NCI-H2171 treated with DMSO at 0.1 percent for 48 hours (cell line): Measurements from ENCODE around the gene EPB41L4B.

ENCODE experiments used
- DNase-seq: peaks from one replicate; lab custom pipeline; 2025; lab: John Stamatoyannopoulos, UW

EPB41L4B gene

DNA sequence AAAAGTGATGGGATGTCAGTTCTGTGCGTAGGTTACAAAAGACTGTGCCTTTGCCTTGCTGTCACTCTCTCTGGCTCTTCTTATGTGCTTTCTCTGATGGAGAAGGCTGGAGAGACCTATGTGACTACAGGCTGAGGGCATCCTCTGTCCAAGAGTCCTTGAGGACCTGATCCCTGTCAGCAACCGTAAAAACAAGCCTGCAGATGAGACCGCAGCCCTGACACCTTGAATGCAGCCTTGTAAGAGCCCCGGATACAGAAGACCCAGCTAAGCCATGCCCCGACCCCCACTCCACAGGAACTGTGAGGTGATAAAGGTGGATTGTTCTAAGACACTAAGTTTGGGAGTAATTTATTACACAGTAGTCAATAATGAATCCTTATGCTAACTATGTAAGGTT lies 121.2 kb downstream of the EPB41L4B start:
- DNase-seq, result no peak

DNA sequence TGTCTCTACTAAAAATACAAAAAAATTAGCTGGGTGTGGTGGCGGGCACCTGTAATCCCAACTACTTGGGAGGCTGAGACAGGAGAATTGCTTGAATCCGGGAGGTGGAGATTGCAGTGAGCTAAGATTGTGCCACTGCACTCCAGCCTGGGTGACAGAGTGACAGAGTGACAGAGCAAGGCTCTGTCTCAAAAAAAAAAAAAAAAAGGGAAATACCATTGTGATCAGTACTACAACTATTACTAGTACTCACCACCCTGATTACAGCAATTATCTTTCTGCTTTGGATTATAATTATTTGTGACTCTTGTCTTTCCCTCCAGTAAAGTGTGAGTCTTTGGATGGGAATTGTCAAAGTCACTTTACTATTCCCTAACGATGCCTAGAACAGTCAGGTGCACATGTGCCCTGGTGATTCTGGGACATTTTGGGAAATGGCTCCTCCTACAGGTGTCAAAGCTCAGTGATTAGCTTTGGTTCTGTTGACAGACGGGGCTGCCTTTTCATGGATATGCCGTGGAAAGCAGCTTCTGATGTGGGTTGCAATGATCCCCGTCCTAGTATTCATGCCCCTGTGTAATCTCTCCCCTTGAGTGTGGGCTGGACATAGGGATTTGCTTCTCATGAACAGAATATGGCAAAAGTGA lies 122.0 kb downstream of the EPB41L4B start:
- DNase-seq, result no peak

DNA sequence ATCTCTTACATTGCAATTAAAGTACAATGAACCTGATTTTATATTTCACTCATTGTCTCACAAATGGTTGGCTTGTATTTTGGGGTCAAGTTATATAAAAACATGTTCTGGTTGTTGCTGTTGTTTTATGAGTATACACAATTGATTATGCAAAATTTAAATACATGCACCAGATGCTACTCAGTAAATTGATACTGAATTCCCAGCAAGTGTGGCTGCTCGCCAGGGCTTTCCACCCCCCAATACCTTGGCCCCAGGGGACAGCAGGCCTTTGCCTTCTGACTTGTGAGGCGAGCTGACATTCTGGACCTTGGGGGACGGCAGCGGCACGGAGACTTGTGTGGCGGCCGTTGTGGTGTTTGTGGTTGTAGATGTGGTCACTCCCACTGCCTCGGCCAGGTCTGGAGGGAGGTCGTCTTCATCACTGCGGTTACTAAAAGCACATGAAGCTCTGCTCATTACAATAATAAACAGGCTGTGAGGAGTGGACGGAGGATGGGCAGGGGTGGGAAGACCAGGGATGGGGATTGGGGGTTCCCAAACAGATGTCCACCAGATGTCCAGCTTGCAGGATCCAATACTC lies 126.8 kb downstream of the EPB41L4B start:
- peak; percentile 92 for DNase-seq

DNA sequence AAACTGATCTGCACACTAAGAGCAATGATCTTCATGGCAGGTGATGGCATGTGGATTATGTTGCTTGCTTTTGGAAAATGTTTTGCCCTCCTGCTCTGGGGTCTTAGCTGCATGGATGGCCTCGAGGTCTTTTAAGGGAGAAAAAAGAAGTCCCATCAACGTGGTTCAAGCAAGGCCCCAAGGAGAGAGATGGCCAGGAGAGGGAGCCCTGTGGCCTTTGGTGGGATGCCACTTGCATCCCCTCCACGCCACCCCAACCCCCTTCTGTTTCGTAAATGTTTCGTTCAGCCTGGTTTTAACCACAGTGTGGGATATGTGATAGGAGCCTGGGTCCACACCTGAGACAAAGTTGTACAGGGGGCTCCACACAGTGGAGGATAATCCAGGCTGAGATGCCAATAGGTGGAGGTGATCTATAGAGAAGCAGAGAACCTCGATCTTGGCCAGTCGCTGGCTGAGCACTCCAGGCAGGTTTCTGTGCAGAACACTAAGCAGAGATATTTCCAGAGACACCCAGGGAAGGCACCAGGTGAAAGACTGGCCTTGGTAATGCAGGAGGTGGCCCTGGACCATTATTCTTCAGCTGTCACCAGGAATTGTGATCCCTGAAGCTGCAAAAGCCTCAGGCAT lies 128.0 kb downstream of the EPB41L4B start:
- no peak for DNase-seq

DNA sequence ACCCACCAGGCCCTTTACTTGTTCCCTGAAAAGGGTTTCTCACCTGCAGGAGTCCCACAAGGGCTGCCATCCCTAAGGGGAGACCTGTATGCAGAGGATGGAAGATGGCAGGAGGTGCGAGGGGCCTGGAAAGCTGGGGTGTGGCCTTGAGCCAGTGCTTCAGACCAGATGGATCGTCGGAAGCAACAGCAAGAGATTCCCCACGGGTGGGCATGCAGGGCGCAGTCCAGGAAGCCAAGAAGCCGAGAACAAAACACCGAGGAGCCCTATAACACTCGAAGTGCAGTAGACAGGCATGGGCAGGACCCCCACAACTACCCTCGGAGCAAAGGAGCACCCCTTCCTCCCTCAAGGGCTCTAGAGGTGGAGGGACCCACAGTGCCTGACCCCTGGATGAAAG lies 129.1 kb downstream of the EPB41L4B start:
- no peak for DNase-seq

DNA sequence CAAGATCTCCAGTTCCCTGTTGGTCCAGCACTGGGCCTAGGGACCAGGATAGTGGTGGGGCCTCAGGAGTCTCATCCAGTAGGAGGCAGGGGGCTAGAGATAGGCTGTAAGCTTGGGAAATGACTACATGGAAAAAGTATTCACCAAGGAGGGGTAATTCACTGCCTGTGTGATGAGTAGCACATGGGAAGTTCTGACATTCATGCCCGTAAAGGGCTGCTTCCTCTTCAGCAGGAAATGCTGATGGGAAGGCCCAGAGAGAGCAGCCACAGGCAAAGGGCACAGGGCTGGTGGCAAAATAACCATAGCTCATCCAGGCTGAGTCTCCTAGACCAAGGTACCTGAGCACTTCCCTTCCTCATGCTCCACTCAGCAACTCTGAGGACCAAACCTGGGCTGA lies 130.7 kb downstream of the EPB41L4B start:
- no peak for DNase-seq

DNA sequence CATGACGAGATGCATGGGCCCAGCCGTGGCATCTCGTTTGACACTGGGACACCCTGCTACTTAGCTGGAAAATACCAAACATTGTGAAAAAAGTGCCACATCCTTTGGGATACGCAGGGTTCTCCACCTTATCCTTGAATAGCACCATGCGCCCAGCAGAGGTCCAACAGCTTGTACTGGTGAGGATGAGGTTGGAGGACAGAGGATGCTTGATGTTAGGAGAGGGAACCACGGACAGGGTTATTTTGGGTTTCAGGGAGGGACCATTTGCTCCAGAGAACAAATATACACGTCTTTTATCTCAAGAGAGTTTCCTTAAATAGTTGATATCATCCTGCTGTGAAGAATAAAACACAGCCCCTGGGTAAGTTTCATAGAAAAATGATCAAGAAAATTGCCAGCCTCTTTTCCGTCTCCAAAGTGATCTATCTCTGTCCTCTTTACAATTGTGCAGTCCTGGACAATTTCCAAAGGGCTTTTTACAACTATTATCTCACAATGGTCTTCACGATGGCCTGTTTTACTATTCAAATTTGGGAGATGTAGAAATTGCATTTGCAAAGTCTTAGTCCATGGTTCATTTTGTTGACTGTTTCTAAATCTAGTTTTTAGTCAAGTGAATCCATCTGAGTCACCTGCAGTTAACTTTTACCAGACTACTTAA lies 133.9 kb downstream of the EPB41L4B start:
- DNase-seq, result no peak

DNA sequence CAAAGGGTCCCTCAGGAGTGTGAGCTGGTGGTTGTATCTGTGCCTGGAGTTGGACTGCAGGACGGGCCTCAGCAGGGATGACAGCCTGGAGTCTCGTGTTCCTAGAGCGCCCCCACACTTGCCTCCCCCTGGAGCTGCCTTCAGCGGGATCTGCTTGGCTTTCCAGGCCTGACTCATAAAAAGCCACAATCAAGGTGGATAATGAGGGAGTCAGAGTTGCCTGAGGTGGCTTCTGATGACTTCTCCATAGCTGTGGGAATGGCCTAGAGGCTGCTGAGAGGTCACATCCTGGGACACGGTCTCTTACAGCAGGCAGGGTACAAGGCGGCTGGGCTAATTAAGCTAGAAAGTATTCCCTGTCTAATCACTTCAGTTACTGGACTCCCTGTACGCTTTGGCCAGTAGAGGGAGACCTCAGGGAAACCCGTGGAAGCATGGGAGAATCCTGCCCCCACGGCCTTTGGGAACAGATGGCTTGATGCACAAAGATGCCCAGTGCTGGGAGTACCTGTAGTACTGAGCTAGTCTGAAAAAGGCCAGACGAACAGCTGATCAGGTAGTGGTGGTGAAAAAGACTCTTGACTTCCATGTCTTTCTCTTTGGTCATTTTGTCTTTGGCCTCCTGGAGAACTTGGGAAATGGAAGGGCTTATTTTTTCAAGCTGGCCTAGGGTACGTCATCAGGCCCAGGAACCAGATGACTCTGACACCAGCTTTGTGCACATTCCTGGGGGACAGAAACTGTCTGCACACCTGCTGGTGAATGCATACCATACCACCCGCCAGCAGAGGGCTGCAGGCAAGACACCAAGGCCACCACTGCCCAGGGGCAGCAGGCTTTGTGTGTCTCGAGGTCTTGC lies 137.7 kb downstream of the EPB41L4B start:
- peak; percentile 86 for DNase-seq

DNA sequence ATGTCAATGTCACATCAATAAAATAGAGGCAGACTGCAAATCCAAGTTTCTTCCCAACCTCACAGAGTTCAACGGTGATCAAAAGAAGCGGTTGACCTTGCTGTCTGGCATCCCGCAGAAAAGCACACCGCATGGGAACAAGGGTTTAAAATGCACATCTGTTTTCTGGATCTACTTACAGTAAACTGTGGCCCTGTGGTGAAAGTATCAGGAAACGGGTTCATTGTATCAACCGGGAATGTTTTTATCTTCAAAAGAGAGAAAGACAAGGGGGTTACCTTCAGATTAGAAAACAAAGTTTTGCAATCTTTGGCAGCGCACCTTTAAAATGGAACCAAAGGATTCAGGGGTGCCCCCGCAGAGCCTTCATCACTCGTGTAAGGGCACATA lies 138.3 kb downstream of the EPB41L4B start:
- no peak for DNase-seq

DNA sequence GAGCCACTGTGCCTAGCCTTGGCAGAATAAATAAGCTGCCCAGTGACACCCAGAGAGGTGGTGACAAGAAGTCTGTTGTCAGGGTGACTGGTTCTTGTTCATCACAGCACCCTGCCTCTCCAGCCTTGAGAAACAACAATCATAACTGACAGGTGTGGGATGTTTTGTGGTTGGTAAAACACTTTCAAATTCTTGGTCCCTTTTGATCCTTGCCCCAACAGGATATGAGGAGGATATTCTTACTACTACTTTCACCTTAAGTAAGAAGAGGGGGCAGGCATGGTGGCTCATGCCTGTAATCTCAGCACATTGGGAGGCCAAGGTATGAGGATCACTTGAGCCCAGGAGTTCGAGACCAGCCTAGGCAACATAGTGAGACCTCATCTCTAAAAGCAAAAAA lies 139.6 kb downstream of the EPB41L4B start:
- no peak for DNase-seq

DNA sequence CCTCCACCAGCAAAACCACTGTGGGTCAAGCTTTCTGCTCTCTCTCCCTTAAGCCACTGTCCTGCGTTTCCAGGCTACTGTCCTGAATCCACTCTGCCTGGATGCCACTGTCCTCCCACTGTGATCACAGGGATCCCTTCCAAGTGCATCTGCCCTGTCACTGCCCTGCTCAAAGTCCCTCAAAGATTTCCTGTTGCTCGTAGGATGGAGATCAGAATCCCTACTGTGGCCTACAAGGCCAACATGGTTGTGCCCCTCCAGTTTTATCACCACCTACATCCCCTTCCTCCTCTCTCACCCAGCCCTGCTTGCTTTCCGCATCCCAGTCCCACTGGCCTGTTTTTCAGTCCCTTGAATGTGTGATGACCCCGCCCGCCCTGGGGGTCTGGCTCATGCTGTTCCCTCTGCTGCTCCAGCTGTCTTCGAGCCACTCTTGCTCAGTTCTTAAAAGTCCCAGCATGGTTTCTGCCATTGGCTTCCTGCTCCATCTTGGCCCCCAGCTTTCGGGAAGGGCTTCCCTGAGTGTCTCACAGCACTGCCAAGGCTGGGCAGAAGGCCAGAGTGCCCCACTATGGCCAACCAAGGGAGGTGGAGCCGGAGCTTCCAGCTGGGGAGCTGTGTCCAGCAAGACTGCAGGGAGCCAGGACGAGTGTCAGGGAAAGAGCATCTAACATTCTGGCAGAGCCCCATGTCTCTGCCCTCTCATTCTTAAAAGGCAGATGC lies 140.9 kb downstream of the EPB41L4B start:
- DNase-seq, result no peak

DNA sequence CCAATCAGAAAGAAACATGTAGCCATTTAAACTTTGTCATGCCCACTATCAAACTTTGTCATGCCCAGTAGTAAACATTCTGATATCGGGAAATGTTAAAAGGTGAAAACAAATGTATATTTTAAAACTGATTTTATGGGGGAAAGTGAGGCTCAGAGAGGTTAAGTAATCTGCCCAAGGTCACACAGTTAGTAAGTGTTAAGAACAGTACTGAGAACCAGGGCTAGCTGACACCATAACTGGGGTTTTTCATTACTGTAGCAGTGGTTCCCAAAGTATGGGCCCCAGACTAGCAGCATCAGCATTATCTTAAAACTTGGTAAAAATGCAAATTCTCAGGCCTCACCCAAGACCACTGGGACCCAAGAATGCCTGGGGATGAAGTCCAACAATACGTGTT lies 143.9 kb downstream of the EPB41L4B start:
- no peak for DNase-seq

DNA sequence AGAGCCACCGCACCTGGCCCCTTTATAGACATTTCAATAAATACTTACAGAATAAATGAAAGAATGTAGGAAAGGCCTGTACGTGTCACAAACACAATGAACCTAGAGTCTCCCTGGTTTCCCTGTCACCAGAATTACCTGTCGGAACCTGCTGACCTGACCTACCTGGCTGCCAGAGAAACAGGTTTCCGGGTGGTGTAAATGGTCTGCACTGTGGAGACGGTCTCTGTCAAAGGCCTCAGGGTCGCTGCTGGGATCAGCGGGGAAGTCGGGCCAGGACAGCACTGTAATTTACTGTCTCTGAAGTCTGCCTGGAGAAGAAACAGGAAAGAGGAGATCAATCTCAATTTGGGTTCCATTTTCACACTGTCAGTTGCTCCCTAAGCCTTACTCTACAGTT lies 144.5 kb downstream of the EPB41L4B start:
- DNase-seq, result no peak

DNA sequence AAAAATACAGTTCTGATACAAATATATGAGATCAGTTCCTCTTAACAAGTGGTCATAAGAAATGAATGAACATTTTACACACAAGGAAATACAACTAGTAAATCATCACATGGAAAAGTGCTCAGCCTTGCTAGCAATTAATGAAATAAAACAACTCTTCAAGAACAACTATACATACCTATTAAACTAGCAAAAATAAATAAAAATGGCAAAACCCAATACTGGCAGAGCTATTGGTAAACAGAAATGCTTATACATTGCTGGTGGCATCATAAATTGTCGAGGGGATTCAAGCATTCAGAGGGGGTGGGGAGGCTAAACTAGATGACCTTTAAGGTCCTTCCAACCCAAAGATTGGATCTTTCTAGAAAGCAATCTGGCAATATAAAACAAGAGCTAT lies 147.9 kb downstream of the EPB41L4B start:
- no peak for DNase-seq

DNA sequence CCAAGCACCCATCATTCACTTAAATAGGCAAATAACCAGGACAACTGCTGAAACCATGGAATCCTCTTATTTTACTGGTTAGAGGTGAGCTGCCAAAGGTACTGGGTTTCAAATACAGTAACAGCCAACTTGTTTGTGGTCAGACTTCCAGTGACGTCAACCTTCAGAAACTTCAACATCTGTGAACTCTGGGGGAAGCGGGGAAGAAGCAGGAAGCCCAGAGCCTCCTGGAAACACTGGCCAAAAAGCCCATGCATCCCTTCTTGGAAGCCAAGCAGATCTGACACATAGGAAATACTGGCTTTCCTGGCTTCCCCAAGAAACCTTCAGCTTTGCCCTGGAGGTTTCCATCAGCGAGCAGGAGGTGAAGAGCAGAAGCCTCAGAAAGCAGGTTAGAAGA lies 148.9 kb downstream of the EPB41L4B start:
- DNase-seq, result no peak

DNA sequence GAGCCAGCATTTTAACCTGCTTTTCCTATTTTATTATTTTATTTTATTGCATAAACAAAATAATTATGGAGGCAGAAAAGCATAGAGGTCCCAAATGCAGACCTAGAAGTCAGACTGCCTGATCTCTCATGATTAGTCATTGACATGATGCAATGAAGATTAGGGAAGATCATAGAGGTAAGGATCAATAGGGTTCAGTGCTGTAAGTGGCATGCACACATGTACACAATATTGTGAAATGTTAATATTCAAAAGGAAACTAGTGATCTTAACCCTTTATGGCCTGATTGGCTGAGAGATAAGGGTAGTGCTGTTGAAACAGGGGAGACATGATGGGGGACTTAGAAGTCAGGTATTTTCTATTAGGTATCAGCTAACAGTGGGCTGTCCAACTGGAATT lies 152.7 kb downstream of the EPB41L4B start:
- no peak for DNase-seq

DNA sequence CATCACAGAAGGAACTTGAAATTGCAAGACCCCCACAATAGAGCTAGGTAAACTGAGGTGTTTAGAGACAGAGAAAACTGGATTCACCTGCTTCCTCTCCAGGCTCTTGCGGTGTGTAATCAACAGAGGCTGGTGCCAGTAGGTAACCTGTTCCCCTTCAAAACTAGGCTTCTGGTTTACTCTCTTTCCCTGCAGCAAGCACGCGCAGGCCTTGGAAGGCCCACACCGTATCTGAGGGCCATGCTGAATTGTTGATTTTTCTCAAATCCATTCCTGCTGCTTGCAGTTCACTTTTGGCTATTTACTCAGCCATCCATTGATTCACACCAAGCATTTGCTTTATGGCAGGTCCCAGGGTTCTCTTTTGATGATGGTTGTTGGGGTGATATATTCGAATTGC lies 153.1 kb downstream of the EPB41L4B start:
- no peak for DNase-seq

DNA sequence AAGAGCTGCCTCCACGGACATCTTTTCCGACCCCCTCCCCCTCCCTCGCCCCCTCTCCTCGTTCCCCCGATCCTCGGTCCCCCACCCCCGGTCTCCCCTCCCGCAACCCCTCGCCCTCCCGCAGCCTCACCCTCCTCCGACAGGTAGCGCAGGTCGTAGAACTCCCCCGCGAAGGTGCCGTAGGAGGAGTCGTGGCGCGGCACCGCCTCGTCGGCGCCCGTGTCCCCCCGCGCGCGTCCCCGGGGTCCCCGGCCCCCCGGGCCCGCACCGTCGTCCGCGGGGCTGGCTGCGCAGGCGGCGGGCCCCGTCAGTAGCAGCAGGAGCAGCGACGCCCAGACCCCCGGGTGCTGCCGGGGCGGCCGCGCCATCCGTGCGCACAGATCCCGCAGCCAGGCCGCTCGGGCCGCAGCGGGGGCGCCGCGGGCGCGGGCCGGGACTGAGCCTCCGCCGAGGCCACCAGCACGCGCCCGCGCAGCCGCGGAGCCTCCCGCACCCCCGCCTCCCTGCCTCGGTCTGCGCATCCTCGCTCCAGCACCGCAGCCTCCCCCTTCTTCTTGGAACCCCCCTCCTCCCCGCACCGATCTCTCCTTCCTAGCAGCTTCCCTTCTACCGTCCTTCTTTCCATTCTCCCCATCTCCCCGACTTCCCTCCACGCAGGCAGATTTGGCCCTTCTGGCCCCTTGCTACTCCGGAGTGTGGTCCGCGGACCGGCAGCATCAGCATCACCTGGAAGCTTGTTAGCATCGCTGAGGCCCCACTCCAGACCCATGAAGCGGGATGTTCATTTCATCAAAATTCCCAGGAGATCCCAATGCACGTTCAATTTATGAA lies 153.9 kb downstream of the EPB41L4B start, which contains the start of gene FRRS1L:
TSS of gene FRRS1L (minus strand) at position 479 of the 831 bp plus-strand sequence. CDS start at position 368, 111 bp downstream.
- DNase-seq, result peak; percentile 59

DNA sequence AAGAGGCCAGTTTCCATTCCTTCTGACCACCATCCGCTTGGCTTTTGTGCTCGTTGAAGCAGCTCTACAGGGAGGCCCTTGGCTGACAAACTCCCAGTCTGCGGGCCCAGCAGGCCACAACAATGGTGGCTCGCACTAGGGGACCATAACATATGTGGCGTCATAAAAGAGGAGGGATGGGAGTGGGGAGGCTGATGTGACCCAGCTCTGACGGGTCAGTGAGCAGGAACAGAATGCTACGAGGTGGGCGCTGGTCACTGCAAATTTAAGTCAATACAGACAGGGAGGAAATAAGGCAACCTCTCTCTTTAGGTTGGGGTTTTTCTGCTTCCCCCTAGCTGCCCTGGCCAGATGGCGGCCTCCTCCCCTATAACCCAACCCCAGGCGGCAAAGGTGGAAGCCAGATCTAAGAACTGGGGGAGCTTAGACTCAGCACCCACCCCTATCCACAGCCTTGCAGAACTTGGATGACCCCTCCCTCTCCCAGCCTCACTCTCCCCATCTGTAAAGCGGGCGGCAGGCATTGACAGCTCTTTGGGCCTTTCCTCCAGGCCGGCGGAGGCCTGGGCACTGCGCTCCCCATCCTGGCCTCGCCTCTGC lies 154.6 kb downstream of the EPB41L4B start:
- no peak for DNase-seq

DNA sequence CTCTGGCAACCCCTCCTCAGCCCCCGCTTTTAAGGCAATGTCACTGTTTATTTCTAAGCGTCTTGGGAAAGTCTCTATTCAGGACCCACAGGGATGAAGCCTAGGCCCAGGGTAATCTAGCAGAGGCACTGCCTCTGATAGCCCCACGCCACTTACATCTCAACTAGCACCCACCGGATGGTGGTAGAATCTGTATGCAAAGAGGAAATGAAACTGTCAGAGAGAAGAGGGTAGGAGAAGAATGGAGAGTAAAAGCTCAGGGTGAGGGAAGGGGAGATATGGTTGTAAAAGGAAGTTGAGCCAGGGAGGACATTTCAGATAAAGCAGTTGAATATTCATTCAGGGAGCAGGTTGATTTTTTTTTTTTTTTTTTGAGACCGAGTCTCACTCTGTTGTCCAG lies 156.8 kb downstream of the EPB41L4B start:
- DNase-seq, result no peak
